OCI-LY3 (cell line): ENCODE measurements around the gene RAC3.

Source experiments
- H2AFZ ChIP-seq: fragments of 200-600, 300-600 bp; shearing (Covaris generic); 2 replicates; pipeline ENCODE4 v1.6.0; 2014; ENCODE audit warnings: antibody characterized with exemption, low read depth, low read length
- H3K27ac ChIP-seq: fragments of 200-600, 300-600 bp; sonication (generic); 2 replicates; pipeline ENCODE4 v1.5.1; 2014; ENCODE audit warnings: mild to moderate bottlenecking, low read length, moderate library complexity, mixed read lengths
- H3K27me3 ChIP-seq: fragments of 200-600, 300-600 bp; sonication (generic); 2 replicates; pipeline ENCODE4 v1.6.1; 2014; ENCODE audit warnings: low read depth, low read length, mixed read lengths
- H3K36me3 ChIP-seq: fragments of 200-600, 300-600 bp; sonication (generic); replicated peaks from 2 replicates; pipeline ENCODE3; 2014; ENCODE audit warnings: low read depth, low read length, mixed read lengths
- H3K4me1 ChIP-seq: fragments of 300-600, 200-600 bp; sonication (generic); 2 replicates; pipeline ENCODE4 v1.6.1; 2014; ENCODE audit warnings: low read length, mixed read lengths
- H3K4me2 ChIP-seq: fragments of 200-600, 300-600 bp; sonication (generic); 2 replicates; pipeline ENCODE4 v1.6.1; 2014; ENCODE audit warnings: low read length, mixed read lengths
- H3K4me3 ChIP-seq: fragments of 300-600, 200-600 bp; sonication (generic); 2 replicates; pipeline ENCODE4 v1.5.1; 2014; ENCODE audit warnings: antibody characterized with exemption, mild to moderate bottlenecking, low read length, moderate library complexity
- H3K79me2 ChIP-seq: fragments of 300-600, 200-600 bp; shearing (Covaris generic); 2 replicates; pipeline ENCODE4 v1.6.1; 2014; ENCODE audit warnings: mild to moderate bottlenecking, low read length, mixed read lengths
- H3K9ac ChIP-seq: fragments of 300-600, 200-600 bp; shearing (Covaris generic); 2 replicates; pipeline ENCODE4 v1.6.0; 2014; ENCODE audit warnings: mild to moderate bottlenecking, low read length, moderate library complexity
- H3K9me3 ChIP-seq: fragments of 200-600, 300-600 bp; shearing (Covaris generic); 2 replicates; pipeline ENCODE4 v1.6.1; 2014; ENCODE audit warnings: low read length, mixed read lengths; ENCODE audit not compliant: insufficient read depth
- H4K20me1 ChIP-seq: fragments of 200-600, 300-600 bp; sonication (generic); 2 replicates; pipeline ENCODE4 v1.6.1; 2016; ENCODE audit warnings: low read length, mixed read lengths; ENCODE audit not compliant: insufficient read depth
- CTCF ChIP-seq: fragments of 200-600, 300-600 bp; sonication (generic); IDR thresholded peaks from 2 replicates; pipeline ENCODE4 v1.5.1; 2014; ENCODE audit warnings: antibody characterized with exemption, low read length, low read depth
- EZH2phosphoT487 ChIP-seq: fragments of 200-600 bp; shearing (Covaris generic); IDR thresholded peaks from 2 replicates; pipeline ENCODE4 v1.6.1; 2018; ENCODE audit warnings: antibody characterized with exemption, mixed run types, low read depth

Gene RAC3

GRCh38 chr17:81986606-81987005, 44.9 kb upstream of the RAC3 start:
- Histone ChIP-seq H3K9ac (no peak overlapping the region), H3K4me3 (no peak overlapping the region), H3K9me3 (no peaks in the 10 kb centered on the region), H3K4me2 (no peak overlapping the region), H3K4me1 (no peaks in the 10 kb centered on the region), H3K36me3 (peaks cover 9% of the 10 kb centered on the region), H4K20me1 (no peaks in the 10 kb centered on the region), H3K27ac (no peak overlapping the region), H3K27me3 (no peaks in the 10 kb centered on the region), H3K79me2 (no peaks in the 10 kb centered on the region), H2AFZ (no peak overlapping the region)
- no peak for TF ChIP-seq EZH2phosphoT487
- no peak for TF ChIP-seq CTCF

- Histone ChIP-seq H3K4me3 (no peak overlapping the region), H3K4me1 (no peaks in the 10 kb centered on the region), H3K4me2 (no peak overlapping the region), H2AFZ (no peak overlapping the region), H3K27ac (no peak overlapping the region), H3K79me2 (no peaks in the 10 kb centered on the region), H3K9ac (no peak overlapping the region), H3K36me3 (peaks cover 9% of the 10 kb centered on the region), H3K27me3 (no peaks in the 10 kb centered on the region), H3K9me3 (no peaks in the 10 kb centered on the region), H4K20me1 (no peaks in the 10 kb centered on the region)
- TF ChIP-seq CTCF (no peak), EZH2phosphoT487 (no peak)
These were observed 44.2 kb upstream of the RAC3 start for GRCh38 chr17:81987161-81987770.

- H3K4me1 ChIP-seq = no peaks in the 10 kb centered on the region
These were observed 40.4 kb upstream of the RAC3 start for GRCh38 chr17:81990836-81991683.

More at GRCh38 chr17:81990836-81991683, 40.4 kb upstream of the RAC3 start:
- no peaks in the 10 kb centered on the region for H3K9me3 ChIP-seq
- TF ChIP-seq EZH2phosphoT487 (no peak), CTCF (no peak)
- no peak overlapping the region for H2AFZ ChIP-seq
- H3K4me3 ChIP-seq = no peak overlapping the region
- no peaks in the 10 kb centered on the region for H4K20me1 ChIP-seq
- no peaks in the 10 kb centered on the region for H3K27me3 ChIP-seq
- H3K4me2 ChIP-seq = no peak overlapping the region
- no peak overlapping the region for H3K27ac ChIP-seq
- no peaks in the 10 kb centered on the region for H3K79me2 ChIP-seq
- peaks cover 3% of the 10 kb centered on the region for H3K36me3 ChIP-seq
- no peak overlapping the region for H3K9ac ChIP-seq
